Measurements from ENCODE around the gene UTF1. TPM values are rescaled to one million over a fixed set of nuclear protein-coding genes. Genes with fewer than 3 reads are reported as not detected.

The UTF1 gene, protein sequence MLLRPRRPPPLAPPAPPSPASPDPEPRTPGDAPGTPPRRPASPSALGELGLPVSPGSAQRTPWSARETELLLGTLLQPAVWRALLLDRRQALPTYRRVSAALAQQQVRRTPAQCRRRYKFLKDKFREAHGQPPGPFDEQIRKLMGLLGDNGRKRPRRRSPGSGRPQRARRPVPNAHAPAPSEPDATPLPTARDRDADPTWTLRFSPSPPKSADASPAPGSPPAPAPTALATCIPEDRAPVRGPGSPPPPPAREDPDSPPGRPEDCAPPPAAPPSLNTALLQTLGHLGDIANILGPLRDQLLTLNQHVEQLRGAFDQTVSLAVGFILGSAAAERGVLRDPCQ
- 1 to 10 TPM in 1 of 2 donors, not detected in 1; 9.2 TPM for total RNA-seq

DNA sequence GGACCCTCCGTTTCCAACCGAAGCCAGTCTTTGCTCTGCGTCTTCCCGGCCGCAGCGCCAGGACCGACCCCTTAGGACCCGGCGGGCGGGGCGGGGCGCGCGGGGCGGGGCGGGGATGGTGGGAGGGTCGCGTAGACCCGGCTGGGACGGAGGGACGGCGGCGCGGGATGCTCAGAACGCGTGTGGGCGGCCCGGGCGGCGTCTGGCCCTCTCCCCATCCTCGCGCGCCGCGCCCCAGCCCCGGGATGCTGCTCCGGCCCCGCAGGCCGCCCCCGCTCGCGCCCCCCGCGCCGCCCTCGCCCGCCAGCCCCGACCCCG, at the start of gene UTF1:
TSS of gene UTF1 (plus strand) at position 174 of the 318 bp plus-strand sequence. CDS start at position 246, 72 bp downstream.
- TF ChIP-seq POLR2A (IDR thresholded peaks at IDR 0.05) (no peak), POLR2AphosphoS5 (IDR thresholded peaks at IDR 0.05) (no peak)
- TF ChIP-seq, protein P1, sequence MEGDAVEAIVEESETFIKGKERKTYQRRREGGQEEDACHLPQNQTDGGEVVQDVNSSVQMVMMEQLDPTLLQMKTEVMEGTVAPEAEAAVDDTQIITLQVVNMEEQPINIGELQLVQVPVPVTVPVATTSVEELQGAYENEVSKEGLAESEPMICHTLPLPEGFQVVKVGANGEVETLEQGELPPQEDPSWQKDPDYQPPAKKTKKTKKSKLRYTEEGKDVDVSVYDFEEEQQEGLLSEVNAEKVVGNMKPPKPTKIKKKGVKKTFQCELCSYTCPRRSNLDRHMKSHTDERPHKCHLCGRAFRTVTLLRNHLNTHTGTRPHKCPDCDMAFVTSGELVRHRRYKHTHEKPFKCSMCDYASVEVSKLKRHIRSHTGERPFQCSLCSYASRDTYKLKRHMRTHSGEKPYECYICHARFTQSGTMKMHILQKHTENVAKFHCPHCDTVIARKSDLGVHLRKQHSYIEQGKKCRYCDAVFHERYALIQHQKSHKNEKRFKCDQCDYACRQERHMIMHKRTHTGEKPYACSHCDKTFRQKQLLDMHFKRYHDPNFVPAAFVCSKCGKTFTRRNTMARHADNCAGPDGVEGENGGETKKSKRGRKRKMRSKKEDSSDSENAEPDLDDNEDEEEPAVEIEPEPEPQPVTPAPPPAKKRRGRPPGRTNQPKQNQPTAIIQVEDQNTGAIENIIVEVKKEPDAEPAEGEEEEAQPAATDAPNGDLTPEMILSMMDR (IDR thresholded peaks at IDR 0.05) = no peak
- H3K27ac ChIP-seq = no peak within 1 kb of the TSS
- no peaks in the 10 kb centered on the region for H3K36me3 ChIP-seq
- under 1% methylated on average over 34 of the region's 49 CpGs for WGBS
- no peak for DNase-seq (ENCODE audit: low spot score)
- no peaks in the 10 kb centered on the region for H3K4me1 ChIP-seq (replicated peaks)
- intact Hi-C loops (cut with DNase I) = no loop called here
- no peaks in the 10 kb centered on the region for H3K9me3 ChIP-seq
- H3K4me3 ChIP-seq = peak within 1 kb of the TSS in 1 of 2 donors; percentile 15
- H3K27me3 ChIP-seq (replicated peaks; ENCODE audit: insufficient read depth) = peaks cover 27% of the 10 kb centered on the region

DNA sequence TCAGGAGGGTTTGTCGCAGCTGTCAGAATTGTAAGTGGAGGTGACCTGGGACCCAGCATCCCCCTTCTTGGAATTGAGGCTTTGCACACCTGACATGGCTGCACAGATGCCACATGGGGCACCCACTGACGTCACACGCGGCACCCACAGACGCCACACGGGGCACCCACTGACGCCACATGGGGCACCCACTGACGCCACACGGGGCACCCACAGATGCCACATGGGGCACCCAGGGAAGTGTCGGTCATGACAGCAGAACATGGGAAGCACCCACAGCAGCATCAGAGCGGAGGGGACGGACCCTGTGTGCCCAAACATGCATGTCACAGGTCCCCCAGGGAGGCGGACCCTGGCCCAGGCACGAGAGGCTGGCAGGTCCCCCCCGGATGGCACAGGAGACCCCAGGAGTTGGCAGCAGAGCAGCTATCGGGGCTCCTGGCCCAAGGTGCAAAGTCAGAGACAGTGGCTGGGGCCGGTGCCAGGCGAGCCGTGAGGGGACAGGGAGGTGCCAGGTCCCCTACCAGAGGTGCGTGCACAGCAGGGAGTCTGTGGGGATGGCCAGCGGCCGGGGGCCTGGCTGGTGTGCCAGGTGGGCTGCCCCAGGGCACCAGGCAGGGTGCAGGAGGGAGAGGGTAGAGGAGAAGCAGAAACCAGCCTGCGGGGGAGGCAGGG, 48.9 kb upstream of the UTF1 start:
- DNase-seq (ENCODE audit: low spot score) = no peak
- intact Hi-C loops (cut with DNase I) = no loop called here
- Histone ChIP-seq H3K27ac (no peak overlapping the region), H3K4me1 (replicated peaks) (no peaks in the 10 kb centered on the region), H3K4me3 (no peak overlapping the region), H3K9me3 (no peaks in the 10 kb centered on the region), H3K27me3 (replicated peaks; ENCODE audit: insufficient read depth) (no peaks in the 10 kb centered on the region), H3K36me3 (no peaks in the 10 kb centered on the region)
- WGBS = 88% methylated on average over 22 of the region's 23 CpGs
- TF ChIP-seq POLR2A (IDR thresholded peaks at IDR 0.05) (no peak), POLR2AphosphoS5 (IDR thresholded peaks at IDR 0.05) (no peak)
- TF ChIP-seq, protein P1 (IDR thresholded peaks at IDR 0.05) = no peak

DNA sequence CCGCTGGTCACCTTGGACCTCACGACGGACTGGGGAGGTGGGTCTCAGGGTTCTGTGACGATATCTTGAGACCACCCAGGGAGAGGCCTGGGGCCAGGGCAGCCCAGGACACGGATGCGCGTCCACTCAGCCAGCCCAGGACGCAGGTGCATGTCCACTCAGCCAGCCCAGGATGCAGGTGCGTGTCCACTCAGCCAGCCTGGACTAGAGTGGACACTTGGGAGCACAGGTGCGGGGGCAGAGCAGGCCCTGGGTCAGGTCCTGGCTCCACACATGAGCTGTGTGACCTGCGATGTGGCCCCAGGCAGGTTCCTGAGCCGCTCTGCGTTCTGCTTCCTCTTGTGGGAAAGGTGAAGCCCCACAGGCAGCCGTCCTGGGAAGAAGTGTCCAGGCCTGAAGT, 47.8 kb upstream of the UTF1 start:
- H3K27ac ChIP-seq = no peak overlapping the region
- no peaks in the 10 kb centered on the region for H3K36me3 ChIP-seq
- H3K4me3 ChIP-seq = no peak overlapping the region
- TF ChIP-seq POLR2AphosphoS5 (IDR thresholded peaks at IDR 0.05) = no peak
- TF ChIP-seq, protein P1 (IDR thresholded peaks at IDR 0.05) = no peak
- TF ChIP-seq POLR2A (IDR thresholded peaks at IDR 0.05) = no peak
- DNase-seq (ENCODE audit: low spot score) = no peak
- H3K27me3 ChIP-seq (replicated peaks; ENCODE audit: insufficient read depth) = no peaks in the 10 kb centered on the region
- 79% methylated on average over 14 of the region's 14 CpGs for WGBS
- no peaks in the 10 kb centered on the region for H3K9me3 ChIP-seq
- intact Hi-C loops (cut with DNase I) = no loop called here
- H3K4me1 ChIP-seq (replicated peaks) = no peaks in the 10 kb centered on the region

DNA sequence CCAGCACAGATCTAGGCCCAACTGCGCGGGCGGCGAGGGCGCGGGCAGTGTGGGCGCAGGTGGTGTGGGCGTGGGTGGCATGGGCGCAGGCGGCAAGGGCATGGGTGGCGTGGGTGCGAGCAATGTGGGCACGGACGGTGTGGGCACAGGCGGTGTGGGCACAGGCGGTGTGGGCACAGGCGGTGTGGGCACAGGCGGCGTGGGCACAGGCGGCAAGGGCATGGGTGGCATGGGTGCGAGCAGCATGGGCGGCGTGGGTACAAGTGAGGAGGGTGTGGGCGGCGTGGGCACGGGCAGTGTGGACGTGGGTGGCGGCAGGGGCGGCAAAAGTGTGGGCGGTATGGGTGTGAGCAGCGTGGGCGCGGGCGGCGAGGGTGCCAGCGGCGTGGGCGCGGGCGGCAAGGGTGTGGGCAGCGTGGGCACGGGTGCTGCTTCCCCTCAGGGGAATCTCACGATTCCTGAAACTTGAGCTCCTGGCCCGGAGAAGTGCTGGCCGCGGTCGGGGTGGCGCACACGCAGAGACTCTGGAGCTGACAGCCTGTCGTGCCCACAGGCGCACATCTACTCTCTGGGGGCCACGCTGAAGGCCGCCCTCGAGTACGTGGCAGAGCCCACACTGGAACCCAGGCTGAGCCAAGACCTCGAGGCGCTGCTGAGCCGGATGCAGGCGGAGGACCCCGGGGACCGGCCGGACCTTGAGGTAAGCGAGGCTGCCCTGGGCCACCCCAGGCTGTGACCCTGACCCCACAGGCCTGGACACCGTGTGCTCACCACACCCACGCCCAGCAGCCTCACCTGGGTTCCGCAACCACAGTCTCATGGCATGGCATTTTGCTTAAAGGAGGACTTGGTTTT, 47.0 kb upstream of the UTF1 start:
- Histone ChIP-seq H3K27ac (no peak overlapping the region), H3K4me3 (no peak overlapping the region), H3K9me3 (no peaks in the 10 kb centered on the region), H3K4me1 (replicated peaks) (no peaks in the 10 kb centered on the region), H3K27me3 (replicated peaks; ENCODE audit: insufficient read depth) (no peaks in the 10 kb centered on the region), H3K36me3 (no peaks in the 10 kb centered on the region)
- intact Hi-C loops (cut with DNase I) = no loop called here
- DNase-seq (ENCODE audit: low spot score) = no peak
- WGBS = 88% methylated on average over 66 of the region's 66 CpGs
- TF ChIP-seq, protein P1 (IDR thresholded peaks at IDR 0.05) = no peak
- no peak for TF ChIP-seq POLR2AphosphoS5 (IDR thresholded peaks at IDR 0.05)

All from prostate gland (tissue), 2 donors.